Measurements from ENCODE around the gene IFI35. TPM values are rescaled to one million over a fixed set of nuclear protein-coding genes. Genes with fewer than 3 reads are reported as not detected.
"Not testable (repeated sequence)": the region's sequence is repeated elsewhere in the genome, so short reads cannot be mapped to it uniquely, and the experiment has no call there.

Gene IFI35
- total and polyA plus RNA-seq, 11 donors = 8.4 to 66.7 (median 11.9) TPM

- ATAC-seq = peak; percentile 97 to 99 (median 98)
- peak; percentile 97 to 99 (median 98) for DNase-seq
- Histone ChIP-seq H3K9me3 (no peaks in the 10 kb centered on the region), H3K4me1 (peaks cover 7 to 40% (median 16%) of the 10 kb centered on the region in 12 donors), H3K27me3 (no peaks in the 10 kb centered on the region), H3K4me3 (peak within 1 kb of the TSS; percentile 50 to 94 (median 77)), H3K27ac (peak within 1 kb of the TSS; percentile 26 to 97 (median 87)), H3K36me3 (peaks cover 0 to 54% (median 42%) of the 10 kb centered on the region in 9 donors)
- peak; percentile 79 to 98 (median 89) for TF ChIP-seq CTCF (IDR thresholded peaks at IDR 0.05)
- TF ChIP-seq POLR2A (IDR thresholded peaks at IDR 0.05) = peak in 1 of 2 donors; percentile 89
- intact Hi-C loops (cut with DNase I) = loop anchor here in 2 of 10 donors (1.0 to 10.0 kb wide), 4 partner anchors 18 to 413 kb away; partner anchors contain the start of genes PTGES3L (in 2 of the 2), RUNDC1 (in 2 of the 2) and AARSD1 (in 1 of the 2)
- WGBS, 4 donors = 0 to 1% (median 0%) methylated on average over 23 to 49 of the region's 49 CpGs
These were observed 8.3 kb upstream of the IFI35 start, which contains the start of gene RPL27 for GRCh38 chr17:42997984-42998938. Gene RPL27, plus strand, starts transcription at chr17:42998419. Its CDS starts 332 bp downstream, at chr17:42998751.

GRCh38 chr17:42999003-42999525 is 7.5 kb upstream of the IFI35 start:
- peaks cover 0 to 55% (median 45%) of the 10 kb centered on the region in 9 donors for H3K36me3 ChIP-seq
- ATAC-seq (no peak), DNase-seq (no peak)
- peak overlapping the region in 11 of 12 donors; percentile 57 to 97 (median 87) for H3K27ac ChIP-seq
- no peaks in the 10 kb centered on the region for H3K27me3 ChIP-seq
- 9 to 16% (median 13%) methylated on average over 10 of the region's 10 CpGs for WGBS, 4 donors
- H3K9me3 ChIP-seq = no peaks in the 10 kb centered on the region
- peaks cover 7 to 40% (median 16%) of the 10 kb centered on the region in 12 donors for H3K4me1 ChIP-seq
- TF ChIP-seq CTCF (IDR thresholded peaks at IDR 0.05) (no peak), POLR2A (IDR thresholded peaks at IDR 0.05) (no peak)
- intact Hi-C loops (cut with DNase I) = loop anchor here in 1 of 10 donors (10.0 kb wide), 2 partner anchors 64 to 414 kb away; no protein-coding TSS in a partner anchor
- peak overlapping the region; percentile 50 to 94 (median 77) for H3K4me3 ChIP-seq

GRCh38 chr17:43000894-43001293 is 5.7 kb upstream of the IFI35 start:
- intact Hi-C loops (cut with DNase I) = loop anchor here in 1 of 10 donors (5.0 kb wide), 1 partner anchor 171 kb away; the partner anchor contains the start of gene NBR1
- ATAC-seq, H3K4me3 ChIP-seq, H3K9me3 ChIP-seq, DNase-seq, H3K27ac ChIP-seq, H3K27me3 ChIP-seq: not testable (repeated sequence)
- Histone ChIP-seq H3K36me3 (peaks cover 0 to 57% (median 50%) of the 10 kb centered on the region in 9 donors), H3K4me1 (peaks cover 7 to 40% (median 16%) of the 10 kb centered on the region in 12 donors)
- 91 to 95% (median 94%) methylated on average over 13 of the region's 13 CpGs for WGBS, 4 donors

GRCh38 chr17:43003542-43004172 is 2.9 kb upstream of the IFI35 start:
- no peak overlapping the region for H3K4me3 ChIP-seq
- TF ChIP-seq CTCF (IDR thresholded peaks at IDR 0.05) = no peak
- H3K9me3 ChIP-seq = no peaks in the 10 kb centered on the region
- no peak overlapping the region for H3K27ac ChIP-seq
- DNase-seq = no peak
- 77 to 87% (median 79%) methylated on average over 5 of the region's 5 CpGs for WGBS, 4 donors
- no peak for ATAC-seq
- H3K4me1 ChIP-seq = peaks cover 7 to 55% (median 21%) of the 10 kb centered on the region in 12 donors
- peaks cover 0 to 57% (median 50%) of the 10 kb centered on the region in 9 donors for H3K36me3 ChIP-seq
- intact Hi-C loops (cut with DNase I) = loop anchor here in 1 of 10 donors (5.0 kb wide), 1 partner anchor 169 kb away; the partner anchor contains the start of gene NBR1
- H3K27me3 ChIP-seq = no peaks in the 10 kb centered on the region
